WTC11 (cell line): ENCODE measurements around the gene MRPL23. TPM values are rescaled to one million over a fixed set of nuclear protein-coding genes. Genes with fewer than 3 reads are reported as not detected.
A peak's percentile ranks its signal among the peaks of the same experiment; 100 is the strongest.

ENCODE experiments used
- ATAC-seq: fragments of 200-7000 bp; cut with Tn5 transposase; 2 replicates; pipeline ENCODE4 v1.10.0; 2021; ENCODE audit warnings: mild to moderate bottlenecking, moderate library complexity
- CTCF ChIA-PET: fragments of 300-600 bp; sonication (Branson Sonifier 250); formaldehyde crosslinking; loops from one replicate; lab custom pipeline; 2021; ENCODE audit warnings: antibody characterized with exemption; lab: Charles Lee
- POLR2A ChIA-PET: fragments of 350-600 bp; sonication (Branson Sonifier 250); formaldehyde crosslinking; loops from one replicate; lab custom pipeline; 2021; ENCODE audit warnings: antibody characterized with exemption; lab: Charles Lee
- DNase-seq: peaks from one replicate; pipeline ENCODE4 v3.0.0; 2021; ENCODE audit warnings: low spot score
- H3K27ac Mint-ChIP-seq: 2 replicates; pipeline ENCODE4 v1.8.0; 2021; ENCODE audit warnings: mixed read lengths
- H3K27me3 Mint-ChIP-seq: 2 replicates; pipeline ENCODE4 v1.8.0; 2021; ENCODE audit warnings: low read depth, mild to moderate bottlenecking, moderate library complexity, mixed read lengths
- H3K36me3 Mint-ChIP-seq: 2 replicates; pipeline ENCODE4 v1.8.0; 2021; ENCODE audit warnings: mixed read lengths
- H3K4me1 Mint-ChIP-seq: 2 replicates; pipeline ENCODE4 v1.8.0; 2022; ENCODE audit warnings: mixed read lengths
- H3K4me3 Mint-ChIP-seq: 2 replicates; pipeline ENCODE4 v1.8.0; 2021; ENCODE audit warnings: mild to moderate bottlenecking, moderate library complexity, mixed read lengths
- H3K9me3 Mint-ChIP-seq: 2 replicates; pipeline ENCODE4 v1.8.0; 2021; ENCODE audit warnings: mixed read lengths
- CBFB ChIP-seq: sonication (generic); formaldehyde crosslinking; IDR thresholded peaks from 2 replicates; pipeline ENCODE4 v1.8.1; 2022; ENCODE audit warnings: mild to moderate bottlenecking, low read depth, missing genetic modification reagents
- ELF4 ChIP-seq: sonication (generic); formaldehyde crosslinking; IDR thresholded peaks from 2 replicates; pipeline ENCODE4 v1.8.1; 2022; ENCODE audit warnings: low read depth, mild to moderate bottlenecking, moderate library complexity, missing genetic modification reagents
- EMX1 ChIP-seq: fragments of 250-450 bp; sonication (Bioruptor Pico); IDR thresholded peaks from 2 replicates; pipeline ENCODE4 v1.8.0; 2021; ENCODE audit warnings: mild to moderate bottlenecking
- ETV6 ChIP-seq: sonication (generic); formaldehyde crosslinking; IDR thresholded peaks from 2 replicates; pipeline ENCODE4 v1.8.1; 2022; ENCODE audit warnings: mild to moderate bottlenecking, missing genetic modification reagents
- FOXK1 ChIP-seq: sonication (generic); formaldehyde crosslinking; IDR thresholded peaks from 2 replicates; pipeline ENCODE4 v1.8.0; 2022; ENCODE audit warnings: mild to moderate bottlenecking, moderate library complexity, missing genetic modification reagents
- GRHL2 ChIP-seq: fragments of 250-450 bp; sonication (Bioruptor Pico); IDR thresholded peaks from 2 replicates; pipeline ENCODE4 v1.8.0; 2022; ENCODE audit warnings: mild to moderate bottlenecking, moderate library complexity; ENCODE audit not compliant: insufficient replicate concordance, severe bottlenecking
- HMGA2 ChIP-seq: fragments of 250-450 bp; sonication (Bioruptor Pico); IDR thresholded peaks from 2 replicates; pipeline ENCODE4 v1.4.0; 2021; ENCODE audit warnings: mild to moderate bottlenecking, moderate library complexity
- IRF2 ChIP-seq: sonication (generic); formaldehyde crosslinking; IDR thresholded peaks from 2 replicates; pipeline ENCODE4 v1.8.0; 2022; ENCODE audit warnings: low read depth, missing genetic modification reagents, borderline replicate concordance
- JUN ChIP-seq: sonication (generic); formaldehyde crosslinking; IDR thresholded peaks from 2 replicates; pipeline ENCODE4 v1.8.0; 2023; ENCODE audit warnings: mild to moderate bottlenecking, missing genetic modification reagents
- NFATC4 ChIP-seq: fragments of 250-450 bp; sonication (Bioruptor Pico); IDR thresholded peaks from 2 replicates; pipeline ENCODE4 v1.9.0; 2021; ENCODE audit warnings: mild to moderate bottlenecking
- PRRX2 ChIP-seq: fragments of 250-450 bp; sonication (Bioruptor Pico); IDR thresholded peaks from 2 replicates; pipeline ENCODE4 v1.8.0; 2021; ENCODE audit warnings: mild to moderate bottlenecking
- RORB ChIP-seq: fragments of 250-450 bp; sonication (Bioruptor Pico); IDR thresholded peaks from 2 replicates; pipeline ENCODE4 v1.9.0; 2021; ENCODE audit warnings: mild to moderate bottlenecking
- SP1 ChIP-seq: sonication (generic); formaldehyde crosslinking; conservative IDR thresholded peaks from 2 replicates; pipeline ENCODE4 v1.8.1; 2022; ENCODE audit warnings: missing genetic modification reagents
- TEAD1 ChIP-seq: sonication (generic); formaldehyde crosslinking; IDR thresholded peaks from 2 replicates; pipeline ENCODE4 v1.8.0; 2022; ENCODE audit warnings: mild to moderate bottlenecking, missing genetic modification reagents
- TP53 ChIP-seq: sonication (generic); formaldehyde crosslinking; IDR thresholded peaks from 2 replicates; pipeline ENCODE4 v1.8.1; 2023; ENCODE audit warnings: mild to moderate bottlenecking, missing genetic modification reagents
- ZNF423 ChIP-seq: fragments of 250-450 bp; sonication (Bioruptor Pico); IDR thresholded peaks from 2 replicates; pipeline ENCODE4 v2.1.2; 2022; ENCODE audit warnings: mild to moderate bottlenecking, moderate library complexity
- total RNA-seq: library from RNA; stranded (reverse); gene quantifications from 3 replicates; pipeline ENCODE4 v1.2.3, GENCODE V29; 2021
- TF ChIP-seq, protein P1 (sequence below): sonication (generic); formaldehyde crosslinking; conservative IDR thresholded peaks from 2 replicates; pipeline ENCODE4 v1.8.1; 2022; ENCODE audit warnings: mild to moderate bottlenecking, missing genetic modification reagents
- TF ChIP-seq, protein P2 (sequence below): sonication (generic); formaldehyde crosslinking; IDR thresholded peaks from 2 replicates; pipeline ENCODE4 v1.8.1; 2022; ENCODE audit warnings: low read depth, missing genetic modification reagents, borderline replicate concordance
- TF ChIP-seq, protein P3 (sequence below): sonication (generic); formaldehyde crosslinking; IDR thresholded peaks from 2 replicates; pipeline ENCODE4 v1.8.0; 2022; ENCODE audit warnings: mild to moderate bottlenecking, missing genetic modification reagents
- TF ChIP-seq, protein P4 (sequence below): sonication (generic); formaldehyde crosslinking; IDR thresholded peaks from 2 replicates; pipeline ENCODE4 v1.8.1; 2023; ENCODE audit warnings: mild to moderate bottlenecking, missing genetic modification reagents
- TF ChIP-seq, protein P5 (sequence below): sonication (generic); formaldehyde crosslinking; IDR thresholded peaks from 2 replicates; pipeline ENCODE4 v1.8.1; 2022; ENCODE audit warnings: missing genetic modification reagents, borderline replicate concordance
- TF ChIP-seq, protein P6 (sequence below): fragments of 250-450 bp; sonication (Bioruptor Pico); IDR thresholded peaks from 2 replicates; pipeline ENCODE4 v2.1.2; 2022; ENCODE audit warnings: mild to moderate bottlenecking, moderate library complexity
- TF ChIP-seq, protein P7 (sequence below): fragments of 200-600 bp; IDR thresholded peaks from 2 replicates; pipeline ENCODE4 v1.8.0; 2022; ENCODE audit warnings: antibody characterized with exemption

MRPL23 gene
- total RNA-seq, 1 experiment from 2014 or later, result 73.0 TPM

DNA sequence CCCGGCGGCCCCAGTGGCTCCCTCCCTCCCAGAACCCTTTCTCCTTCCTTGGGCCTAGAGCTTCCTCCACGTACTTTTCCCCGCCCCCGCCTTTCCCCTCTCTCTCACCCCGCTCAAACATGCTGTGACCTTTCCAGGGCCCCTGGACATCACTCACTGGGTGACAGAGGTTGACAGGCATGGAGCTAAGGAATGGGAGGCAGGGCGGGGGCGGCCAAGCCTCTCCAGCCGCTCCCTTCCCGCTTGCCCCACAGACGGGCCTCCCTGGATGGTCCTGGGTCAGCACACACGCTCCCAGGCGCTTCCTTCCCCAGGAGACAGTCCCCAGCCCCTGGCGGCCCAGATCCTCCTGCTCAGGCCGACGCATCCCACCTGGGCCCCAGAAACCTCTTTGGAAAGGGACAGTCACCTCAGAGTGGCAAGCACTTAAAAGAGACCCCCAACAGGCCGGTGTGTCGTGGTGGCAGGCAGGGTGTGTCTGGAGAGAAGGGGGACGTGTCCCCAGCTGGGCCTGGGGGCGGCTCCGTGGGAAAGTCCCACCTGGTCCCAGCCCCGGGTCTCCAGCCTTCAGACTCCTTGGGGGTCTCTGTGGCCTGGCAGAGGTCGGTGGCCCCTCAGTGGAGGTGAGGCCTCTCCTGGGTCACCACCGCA, 41.7 kb downstream of the MRPL23 start:
- H3K27me3 Mint-ChIP-seq, result no peaks in the 10 kb centered on the region
- no peaks in the 10 kb centered on the region for H3K36me3 Mint-ChIP-seq
- ATAC-seq (peak; percentile 44; the same call in 1 of the 2 replicates), DNase-seq (no peak)
- no peak overlapping the region for H3K27ac Mint-ChIP-seq
- no peaks in the 10 kb centered on the region for H3K9me3 Mint-ChIP-seq
- ChIA-PET CTCF (interaction anchor here (1.0 to 1.9 kb wide), 8 partner anchors 11 to 336 kb away, joined by 3 to 10 read pairs (median 4); no protein-coding TSS in a partner anchor), POLR2A (no interaction called here)
- H3K4me3 Mint-ChIP-seq, result no peak overlapping the region
- no peaks in the 10 kb centered on the region for H3K4me1 Mint-ChIP-seq
- no peak for TF ChIP-seq CBFB (CRISPR knock-in tag)
- TF ChIP-seq JUN (CRISPR knock-in tag), result no peak
- no peak for TF ChIP-seq HMGA2 (CRISPR knock-in tag)
- no peak for TF ChIP-seq NFATC4 (CRISPR knock-in tag)
- TF ChIP-seq TP53, result no peak
- TF ChIP-seq, protein P1, sequence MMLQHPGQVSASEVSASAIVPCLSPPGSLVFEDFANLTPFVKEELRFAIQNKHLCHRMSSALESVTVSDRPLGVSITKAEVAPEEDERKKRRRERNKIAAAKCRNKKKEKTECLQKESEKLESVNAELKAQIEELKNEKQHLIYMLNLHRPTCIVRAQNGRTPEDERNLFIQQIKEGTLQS (CRISPR knock-in tag), result no peak
- TF ChIP-seq FOXK1 (CRISPR knock-in tag), result no peak
- TF ChIP-seq ELF4 (CRISPR knock-in tag), result no peak
- no peak for TF ChIP-seq RORB (CRISPR knock-in tag)
- no peak for TF ChIP-seq IRF2 (CRISPR knock-in tag)
- TF ChIP-seq, protein P2, sequence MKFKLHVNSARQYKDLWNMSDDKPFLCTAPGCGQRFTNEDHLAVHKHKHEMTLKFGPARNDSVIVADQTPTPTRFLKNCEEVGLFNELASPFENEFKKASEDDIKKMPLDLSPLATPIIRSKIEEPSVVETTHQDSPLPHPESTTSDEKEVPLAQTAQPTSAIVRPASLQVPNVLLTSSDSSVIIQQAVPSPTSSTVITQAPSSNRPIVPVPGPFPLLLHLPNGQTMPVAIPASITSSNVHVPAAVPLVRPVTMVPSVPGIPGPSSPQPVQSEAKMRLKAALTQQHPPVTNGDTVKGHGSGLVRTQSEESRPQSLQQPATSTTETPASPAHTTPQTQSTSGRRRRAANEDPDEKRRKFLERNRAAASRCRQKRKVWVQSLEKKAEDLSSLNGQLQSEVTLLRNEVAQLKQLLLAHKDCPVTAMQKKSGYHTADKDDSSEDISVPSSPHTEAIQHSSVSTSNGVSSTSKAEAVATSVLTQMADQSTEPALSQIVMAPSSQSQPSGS (CRISPR knock-in tag), result no peak
- TF ChIP-seq, protein P3, sequence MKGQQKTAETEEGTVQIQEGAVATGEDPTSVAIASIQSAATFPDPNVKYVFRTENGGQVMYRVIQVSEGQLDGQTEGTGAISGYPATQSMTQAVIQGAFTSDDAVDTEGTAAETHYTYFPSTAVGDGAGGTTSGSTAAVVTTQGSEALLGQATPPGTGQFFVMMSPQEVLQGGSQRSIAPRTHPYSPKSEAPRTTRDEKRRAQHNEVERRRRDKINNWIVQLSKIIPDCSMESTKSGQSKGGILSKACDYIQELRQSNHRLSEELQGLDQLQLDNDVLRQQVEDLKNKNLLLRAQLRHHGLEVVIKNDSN (CRISPR knock-in tag), result no peak
- TF ChIP-seq SP1 (CRISPR knock-in tag), result no peak
- no peak for TF ChIP-seq ETV6 (CRISPR knock-in tag)
- no peak for TF ChIP-seq PRRX2 (CRISPR knock-in tag)
- no peak for TF ChIP-seq EMX1 (CRISPR knock-in tag)
- no peak for TF ChIP-seq TEAD1 (CRISPR knock-in tag)
- no peak for TF ChIP-seq ZNF423 (CRISPR knock-in tag)
- TF ChIP-seq, protein P4, sequence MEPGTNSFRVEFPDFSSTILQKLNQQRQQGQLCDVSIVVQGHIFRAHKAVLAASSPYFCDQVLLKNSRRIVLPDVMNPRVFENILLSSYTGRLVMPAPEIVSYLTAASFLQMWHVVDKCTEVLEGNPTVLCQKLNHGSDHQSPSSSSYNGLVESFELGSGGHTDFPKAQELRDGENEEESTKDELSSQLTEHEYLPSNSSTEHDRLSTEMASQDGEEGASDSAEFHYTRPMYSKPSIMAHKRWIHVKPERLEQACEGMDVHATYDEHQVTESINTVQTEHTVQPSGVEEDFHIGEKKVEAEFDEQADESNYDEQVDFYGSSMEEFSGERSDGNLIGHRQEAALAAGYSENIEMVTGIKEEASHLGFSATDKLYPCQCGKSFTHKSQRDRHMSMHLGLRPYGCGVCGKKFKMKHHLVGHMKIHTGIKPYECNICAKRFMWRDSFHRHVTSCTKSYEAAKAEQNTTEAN (CRISPR knock-in tag), result no peak
- TF ChIP-seq, protein P5, sequence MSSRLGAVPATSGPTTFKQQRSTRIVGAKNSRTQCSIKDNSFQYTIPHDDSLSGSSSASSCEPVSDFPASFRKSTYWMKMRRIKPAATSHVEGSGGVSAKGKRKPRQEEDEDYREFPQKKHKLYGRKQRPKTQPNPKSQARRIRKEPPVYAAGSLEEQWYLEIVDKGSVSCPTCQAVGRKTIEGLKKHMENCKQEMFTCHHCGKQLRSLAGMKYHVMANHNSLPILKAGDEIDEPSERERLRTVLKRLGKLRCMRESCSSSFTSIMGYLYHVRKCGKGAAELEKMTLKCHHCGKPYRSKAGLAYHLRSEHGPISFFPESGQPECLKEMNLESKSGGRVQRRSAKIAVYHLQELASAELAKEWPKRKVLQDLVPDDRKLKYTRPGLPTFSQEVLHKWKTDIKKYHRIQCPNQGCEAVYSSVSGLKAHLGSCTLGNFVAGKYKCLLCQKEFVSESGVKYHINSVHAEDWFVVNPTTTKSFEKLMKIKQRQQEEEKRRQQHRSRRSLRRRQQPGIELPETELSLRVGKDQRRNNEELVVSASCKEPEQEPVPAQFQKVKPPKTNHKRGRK (CRISPR knock-in tag), result no peak

DNA sequence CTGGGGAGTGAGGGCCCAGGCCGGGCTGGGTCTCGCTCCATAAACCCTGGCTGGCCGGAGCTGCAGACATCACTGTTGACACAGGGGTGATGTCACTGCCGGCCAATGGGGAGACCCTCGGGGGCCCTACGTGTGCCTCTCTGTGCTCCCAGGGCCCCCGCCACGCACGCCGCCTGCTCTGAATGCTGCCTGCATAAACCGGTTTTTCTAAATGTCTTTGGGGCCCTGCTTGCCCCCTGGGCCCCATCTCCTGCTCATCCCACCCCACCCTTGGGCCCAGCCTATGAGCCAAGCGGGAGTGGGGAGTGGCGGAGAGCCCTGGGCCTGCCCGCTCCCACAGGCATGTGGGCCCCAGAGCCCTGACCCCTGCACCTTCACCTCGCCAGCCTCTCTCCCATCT, 42.8 kb downstream of the MRPL23 start:
- H3K27me3 Mint-ChIP-seq, result no peaks in the 10 kb centered on the region
- no peaks in the 10 kb centered on the region for H3K36me3 Mint-ChIP-seq
- no peak overlapping the region for H3K4me3 Mint-ChIP-seq
- POLR2A ChIA-PET, result no interaction called here
- no peak overlapping the region for H3K27ac Mint-ChIP-seq
- CTCF ChIA-PET, result no interaction called here
- ATAC-seq (no peak), DNase-seq (no peak)
- no peaks in the 10 kb centered on the region for H3K4me1 Mint-ChIP-seq
- H3K9me3 Mint-ChIP-seq, result no peaks in the 10 kb centered on the region
- no peak for TF ChIP-seq JUN (CRISPR knock-in tag)
- no peak for TF ChIP-seq GRHL2 (CRISPR knock-in tag)
- TF ChIP-seq, protein P6, sequence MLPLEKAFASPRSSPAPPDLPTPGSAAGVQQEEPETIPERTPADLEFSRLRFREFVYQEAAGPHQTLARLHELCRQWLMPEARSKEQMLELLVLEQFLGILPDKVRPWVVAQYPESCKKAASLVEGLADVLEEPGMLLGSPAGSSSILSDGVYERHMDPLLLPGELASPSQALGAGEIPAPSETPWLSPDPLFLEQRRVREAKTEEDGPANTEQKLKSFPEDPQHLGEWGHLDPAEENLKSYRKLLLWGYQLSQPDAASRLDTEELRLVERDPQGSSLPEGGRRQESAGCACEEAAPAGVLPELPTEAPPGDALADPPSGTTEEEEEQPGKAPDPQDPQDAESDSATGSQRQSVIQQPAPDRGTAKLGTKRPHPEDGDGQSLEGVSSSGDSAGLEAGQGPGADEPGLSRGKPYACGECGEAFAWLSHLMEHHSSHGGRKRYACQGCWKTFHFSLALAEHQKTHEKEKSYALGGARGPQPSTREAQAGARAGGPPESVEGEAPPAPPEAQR, result no peak
- TF ChIP-seq, protein P7, sequence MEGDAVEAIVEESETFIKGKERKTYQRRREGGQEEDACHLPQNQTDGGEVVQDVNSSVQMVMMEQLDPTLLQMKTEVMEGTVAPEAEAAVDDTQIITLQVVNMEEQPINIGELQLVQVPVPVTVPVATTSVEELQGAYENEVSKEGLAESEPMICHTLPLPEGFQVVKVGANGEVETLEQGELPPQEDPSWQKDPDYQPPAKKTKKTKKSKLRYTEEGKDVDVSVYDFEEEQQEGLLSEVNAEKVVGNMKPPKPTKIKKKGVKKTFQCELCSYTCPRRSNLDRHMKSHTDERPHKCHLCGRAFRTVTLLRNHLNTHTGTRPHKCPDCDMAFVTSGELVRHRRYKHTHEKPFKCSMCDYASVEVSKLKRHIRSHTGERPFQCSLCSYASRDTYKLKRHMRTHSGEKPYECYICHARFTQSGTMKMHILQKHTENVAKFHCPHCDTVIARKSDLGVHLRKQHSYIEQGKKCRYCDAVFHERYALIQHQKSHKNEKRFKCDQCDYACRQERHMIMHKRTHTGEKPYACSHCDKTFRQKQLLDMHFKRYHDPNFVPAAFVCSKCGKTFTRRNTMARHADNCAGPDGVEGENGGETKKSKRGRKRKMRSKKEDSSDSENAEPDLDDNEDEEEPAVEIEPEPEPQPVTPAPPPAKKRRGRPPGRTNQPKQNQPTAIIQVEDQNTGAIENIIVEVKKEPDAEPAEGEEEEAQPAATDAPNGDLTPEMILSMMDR, result no peak
